HFF-Myc (cell line): ENCODE measurements around the gene F8.
"Not testable (repeated sequence)": the region's sequence is repeated elsewhere in the genome, so short reads cannot be mapped to it uniquely, and the experiment has no call there.

Experiments
- DNase-seq: peaks from one replicate; pipeline ENCODE4 v3.0.0-alpha.2; 2011; ENCODE audit warnings: low read depth; ENCODE audit errors: extremely low read depth
- H3K4me3 ChIP-seq: replicated peaks from 2 replicates; pipeline ENCODE4 v1.5.1; 2011; ENCODE audit warnings: low read depth, mild to moderate bottlenecking, control low read depth, low read length
- CTCF ChIP-seq: IDR thresholded peaks from 2 replicates; pipeline ENCODE4 v1.5.1; 2012; ENCODE audit warnings: mild to moderate bottlenecking, low read depth, low read length, control low read depth; ENCODE audit errors: missing control alignments

Gene F8

GRCh38 chrX:154961947-154962346 lies 60.6 kb downstream of the F8 start:
- no peak overlapping the region for H3K4me3 ChIP-seq
- TF ChIP-seq CTCF: no peak
- DNase-seq: no peak

- not testable (repeated sequence) for H3K4me3 ChIP-seq, DNase-seq
Measured at GRCh38 chrX:154955799-154956198, 66.7 kb downstream of the F8 start.

- not testable (repeated sequence) for H3K4me3 ChIP-seq, DNase-seq
Measured at GRCh38 chrX:154939265-154939664, 83.3 kb downstream of the F8 start.

GRCh38 chrX:154924771-154925170 lies 97.8 kb downstream of the F8 start:
- H3K4me3 ChIP-seq, DNase-seq: not testable (repeated sequence)

GRCh38 chrX:154918060-154918483 lies 104.5 kb downstream of the F8 start:
- peak; percentile 60 for TF ChIP-seq CTCF
- peak; percentile 75 for DNase-seq
- no peak overlapping the region for H3K4me3 ChIP-seq

GRCh38 chrX:154914052-154914451 lies 108.5 kb downstream of the F8 start:
- H3K4me3 ChIP-seq: no peak overlapping the region
- no peak for TF ChIP-seq CTCF
- DNase-seq: no peak

- DNase-seq, H3K4me3 ChIP-seq: not testable (repeated sequence)
Measured at GRCh38 chrX:154910528-154910927, 112.0 kb downstream of the F8 start.

GRCh38 chrX:154910048-154910447 lies 112.5 kb downstream of the F8 start:
- H3K4me3 ChIP-seq, DNase-seq: not testable (repeated sequence)

GRCh38 chrX:154908821-154909220 lies 113.7 kb downstream of the F8 start:
- DNase-seq: no peak
- H3K4me3 ChIP-seq: no peak overlapping the region
- TF ChIP-seq CTCF: no peak

GRCh38 chrX:154902408-154902807 lies 120.1 kb downstream of the F8 start:
- no peak for TF ChIP-seq CTCF
- DNase-seq: no peak
- H3K4me3 ChIP-seq: no peak overlapping the region
